Activated CD4-positive, alpha-beta T cell treated with anti-CD3 and anti-CD28 coated beads, Interleukin-2, amount 50 U/mL, for 24 hours (primary cell): ENCODE results near the gene ERCC4.
"Not testable (repeated sequence)": the region's sequence is repeated elsewhere in the genome, so short reads cannot be mapped to it uniquely, and the experiment has no call there.

Experiments used
- DNase-seq, 2 donors: peaks; one replicate each; pipeline ENCODE4 v3.0.0-alpha.2; 2020; ENCODE audit warnings: low read depth in 1 of 2, low spot score in 1 of 2

The ERCC4 gene

DNA sequence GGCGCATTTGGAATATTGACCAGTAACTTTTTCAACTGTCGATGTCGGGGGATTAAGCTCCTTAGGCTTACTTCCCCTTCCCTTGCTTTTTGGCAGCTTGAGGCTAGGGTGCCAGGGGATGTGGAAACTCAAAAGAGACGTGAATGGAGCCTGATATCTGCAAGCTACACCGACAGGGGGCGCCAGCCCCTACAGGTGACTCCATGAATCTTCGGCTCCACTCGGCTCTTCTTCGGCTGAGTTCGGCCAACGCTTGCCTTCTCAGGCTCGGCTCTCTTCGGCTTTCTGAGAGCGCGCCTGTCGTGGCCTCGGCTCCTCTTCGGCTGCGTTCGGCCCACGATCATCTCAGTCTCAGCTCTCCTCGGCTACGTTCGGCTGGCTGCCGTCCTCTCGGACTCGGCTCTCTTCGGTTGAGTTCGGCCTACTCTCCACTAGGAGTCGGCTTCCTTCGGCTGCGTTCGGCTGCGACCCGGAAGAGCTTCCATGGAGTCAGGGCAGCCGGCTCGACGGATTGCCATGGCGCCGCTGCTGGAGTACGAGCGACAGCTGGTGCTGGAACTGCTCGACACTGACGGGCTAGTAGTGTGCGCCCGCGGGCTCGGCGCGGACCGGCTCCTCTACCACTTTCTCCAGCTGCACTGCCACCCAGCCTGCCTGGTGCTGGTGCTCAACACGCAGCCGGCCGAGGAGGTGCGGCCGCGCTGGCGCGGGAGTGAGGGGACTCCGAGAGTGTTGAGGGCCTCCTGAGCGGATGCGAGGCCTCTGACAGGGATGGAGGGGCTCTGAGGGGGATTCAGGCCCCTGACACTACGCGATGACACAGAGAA, at the start of gene ERCC4:
Gene ERCC4 (plus strand): TSS at position 472 of the 827 bp plus-strand sequence. CDS start 12 bp downstream, at position 484.
- DNase-seq, result peak; percentile 92 to 99

DNA sequence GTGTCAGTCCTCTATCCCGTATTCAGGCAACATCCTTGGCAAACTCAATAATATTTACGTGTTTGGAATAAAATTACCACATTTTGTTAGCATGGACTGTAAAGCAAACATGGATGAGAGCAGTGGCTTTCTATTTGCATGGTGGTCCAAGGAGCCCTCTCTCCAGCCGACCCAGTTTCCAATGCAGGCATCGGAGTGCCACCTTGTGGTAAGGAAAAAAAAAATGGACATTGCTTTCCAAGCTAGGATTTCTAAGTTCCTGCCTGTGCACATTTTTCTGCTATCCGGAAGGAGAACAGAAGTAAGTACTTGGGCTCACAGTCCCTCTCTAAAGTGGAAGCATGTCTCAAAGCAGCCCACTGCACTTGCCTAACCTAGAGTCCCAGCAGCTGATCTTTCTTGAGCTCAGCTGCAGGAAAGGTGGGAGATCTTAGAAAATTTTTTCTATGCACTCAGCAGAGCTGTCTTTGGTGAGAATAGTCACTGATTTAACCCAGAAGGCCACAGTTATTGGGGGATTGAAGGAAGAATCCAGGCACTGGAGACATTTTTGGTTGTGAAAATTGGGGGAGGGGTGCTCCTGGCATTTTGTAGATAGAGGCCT, 46.0 kb upstream of the ERCC4 start:
- DNase-seq, result no peak

DNA sequence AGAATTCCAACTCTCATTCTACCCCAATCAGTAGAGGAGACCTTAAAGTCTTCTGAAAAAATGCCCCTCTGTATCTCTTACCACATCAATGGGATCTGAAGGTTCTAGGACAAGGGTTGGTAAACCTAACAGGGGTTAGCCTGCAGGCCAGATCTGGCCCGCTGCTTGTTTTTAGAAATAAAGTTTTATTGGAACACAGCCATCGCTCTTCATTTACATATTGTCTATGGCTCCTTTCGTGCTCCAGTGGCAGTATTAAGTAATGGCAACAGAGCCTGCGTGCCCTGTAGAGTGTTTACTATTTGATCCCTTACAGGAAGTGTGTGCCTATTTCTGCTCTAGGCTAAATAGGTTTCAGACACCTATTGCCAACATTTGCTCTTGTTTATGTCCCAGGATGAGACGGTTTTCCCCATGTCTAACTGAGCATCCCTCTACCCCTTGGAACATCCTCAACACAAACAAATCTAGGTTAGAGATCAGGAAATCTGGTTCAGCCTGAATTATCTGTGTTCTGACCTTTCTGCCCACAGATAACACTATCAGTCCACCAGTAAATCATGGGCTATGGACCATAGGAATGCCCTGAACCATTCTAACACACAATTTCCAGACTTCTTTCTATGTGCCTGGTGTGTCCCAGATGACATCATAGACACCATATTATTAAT, 44.2 kb upstream of the ERCC4 start:
- no peak for DNase-seq

DNA sequence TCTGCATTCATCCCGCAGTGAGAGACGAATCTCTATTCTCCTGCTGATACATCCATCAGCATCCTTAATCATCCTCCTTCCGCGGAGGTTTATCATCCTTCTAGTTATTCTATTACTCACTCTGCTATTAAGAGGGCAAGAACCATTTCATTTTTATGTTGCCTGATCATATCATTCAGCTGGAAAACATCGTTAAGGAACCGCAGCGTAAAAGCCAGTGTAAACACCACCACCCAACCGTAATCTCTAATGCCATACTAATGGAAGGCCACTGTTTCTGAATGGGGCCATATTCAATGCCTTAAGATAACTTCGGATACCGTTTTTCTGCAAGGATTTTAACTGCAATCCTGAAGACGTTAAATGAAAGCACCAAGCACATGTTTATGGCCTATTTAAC, 36.7 kb upstream of the ERCC4 start:
- no peak for DNase-seq

DNA sequence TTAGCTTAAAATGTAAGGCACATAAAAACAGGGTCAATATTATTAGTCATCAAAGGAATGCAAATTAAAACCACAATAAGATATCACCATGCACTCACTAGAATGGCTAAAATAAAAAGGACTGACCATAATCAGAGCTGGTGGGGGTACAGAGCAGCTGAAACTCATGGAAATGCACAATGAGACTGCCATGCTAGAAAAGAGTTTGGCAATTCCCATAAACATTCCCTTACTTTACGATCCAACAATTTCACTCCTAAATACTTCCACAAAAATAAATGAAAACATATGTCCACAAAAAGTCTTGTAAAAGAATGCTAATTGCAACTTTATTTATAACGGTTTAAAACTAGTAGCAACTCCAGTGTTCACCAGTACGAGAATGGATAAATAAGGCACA, 36.1 kb upstream of the ERCC4 start:
- no peak for DNase-seq

DNA sequence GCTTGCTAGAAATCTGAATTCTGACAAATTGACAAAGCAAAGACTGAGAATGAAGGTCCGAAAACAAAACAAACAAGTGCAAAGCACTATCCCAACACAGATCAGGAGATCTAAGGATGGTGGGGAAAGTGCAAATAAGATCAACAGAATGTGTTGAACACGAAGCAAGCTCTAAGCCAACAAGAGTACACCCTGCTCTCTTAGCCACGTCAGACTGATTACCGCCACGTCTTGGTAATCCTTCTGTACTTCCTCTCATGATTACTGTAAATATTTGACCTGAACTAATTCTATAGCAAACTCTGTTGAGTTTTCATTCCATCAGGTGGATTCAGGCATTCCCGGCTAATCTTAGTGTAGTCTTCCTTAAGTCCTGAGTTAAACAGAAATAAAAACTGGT, 34.3 kb upstream of the ERCC4 start:
- DNase-seq, result no peak

DNA sequence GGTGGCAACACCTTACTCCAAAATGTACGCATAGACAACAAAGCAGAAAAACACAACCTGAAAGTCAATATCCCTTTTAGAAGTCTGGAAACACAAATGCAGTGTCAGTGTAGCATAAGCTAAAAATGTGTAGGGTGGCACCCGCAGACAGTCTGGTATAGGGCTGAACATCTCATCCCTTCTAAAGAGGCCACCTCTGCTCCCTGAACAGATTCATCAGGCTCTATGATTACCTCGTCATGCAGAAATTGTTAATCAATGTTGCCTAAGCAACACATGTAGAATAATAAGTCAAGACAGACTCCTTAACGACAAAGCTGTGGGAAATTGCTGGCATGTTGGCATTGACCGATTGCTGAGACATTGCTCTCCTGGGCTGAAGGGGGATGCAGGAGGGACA, 33.3 kb upstream of the ERCC4 start:
- no peak for DNase-seq

DNA sequence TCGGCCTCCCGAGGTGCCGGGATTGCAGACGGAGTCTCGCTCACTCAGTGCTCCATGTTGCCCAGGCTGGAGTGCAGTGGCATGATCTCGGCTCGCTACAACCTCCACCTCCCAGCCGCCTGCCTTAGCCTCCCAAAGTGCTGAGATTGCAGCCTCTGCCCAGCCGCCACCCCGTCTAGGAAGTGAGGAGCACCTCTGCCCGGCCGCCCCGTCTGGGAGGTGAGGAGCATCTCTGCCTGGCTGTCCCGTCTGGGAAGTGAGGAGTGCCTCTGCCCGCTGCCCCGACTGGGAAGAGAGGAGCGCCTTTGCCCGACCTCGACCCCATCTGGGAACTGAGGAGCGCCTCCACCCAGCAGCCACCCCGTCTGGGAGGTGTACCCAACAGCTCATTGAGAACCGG, 30.6 kb upstream of the ERCC4 start:
- not testable (repeated sequence) for DNase-seq

DNA sequence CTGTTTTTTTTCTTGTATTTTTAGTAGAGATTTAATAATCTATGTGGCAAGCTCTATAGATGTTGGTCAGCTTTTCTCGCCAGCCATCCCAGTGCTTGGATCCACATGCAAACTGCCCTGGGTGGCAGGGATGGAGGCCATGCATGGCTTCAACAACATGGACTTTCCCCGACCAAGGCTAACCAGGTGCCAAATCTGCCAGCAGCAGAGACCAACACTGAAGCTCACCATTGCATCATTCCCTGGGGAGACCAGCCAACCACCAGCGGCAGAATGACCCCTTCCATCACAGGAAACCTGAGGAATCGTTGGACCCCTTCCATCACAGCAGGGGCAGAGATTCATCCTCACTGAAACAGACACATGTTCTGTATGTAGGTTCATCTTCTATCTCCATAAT, 27.7 kb upstream of the ERCC4 start:
- no peak for DNase-seq

DNA sequence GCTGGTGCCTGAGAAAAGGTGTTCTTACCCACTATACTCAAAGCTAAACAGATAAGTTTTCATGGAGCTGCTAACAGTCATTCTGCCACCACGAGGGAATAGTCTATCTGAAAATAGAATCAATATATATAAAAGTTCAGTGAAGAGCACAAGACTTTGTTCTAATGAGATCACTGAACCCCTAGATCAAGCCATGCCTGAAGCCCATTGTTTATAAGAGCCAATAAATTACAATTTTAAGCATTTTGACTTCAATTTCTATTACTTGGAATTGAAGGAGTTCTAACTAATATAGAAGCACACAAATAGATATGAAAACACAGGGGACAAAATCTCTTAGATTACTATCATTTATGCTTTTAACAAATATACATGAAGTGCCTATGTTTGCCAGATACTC, 24.4 kb upstream of the ERCC4 start:
- no peak for DNase-seq

DNA sequence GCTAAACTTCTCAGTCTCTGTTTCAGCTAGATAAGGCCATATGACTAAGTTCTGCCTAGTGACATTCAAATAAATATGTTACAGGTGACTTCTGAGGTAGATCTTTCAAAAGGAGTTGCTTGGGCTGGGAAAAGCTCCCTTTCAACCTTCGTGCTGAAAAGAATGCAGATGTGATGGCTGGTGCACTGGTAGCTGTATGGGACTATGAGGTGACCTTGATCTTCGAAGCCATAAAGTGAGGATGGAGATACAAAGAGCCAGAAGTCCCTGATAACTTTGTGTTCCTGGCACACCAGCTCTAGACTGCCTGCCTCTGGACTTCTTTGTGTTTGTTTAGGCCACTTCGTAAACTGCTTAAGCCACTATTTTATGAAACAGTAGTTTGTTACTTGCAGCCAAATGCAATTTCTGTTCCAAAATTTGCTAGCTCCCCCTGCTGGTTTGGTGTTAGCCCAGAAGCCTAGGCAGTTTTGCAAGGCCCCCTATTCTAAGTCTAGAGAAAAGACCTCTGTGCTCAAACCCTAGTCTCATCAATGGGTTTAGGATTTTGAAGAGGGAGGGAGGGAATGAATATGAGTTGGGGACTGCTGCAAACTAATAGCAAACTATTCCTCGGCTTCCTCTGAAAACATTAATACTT, 23.3 kb upstream of the ERCC4 start:
- no peak for DNase-seq

DNA sequence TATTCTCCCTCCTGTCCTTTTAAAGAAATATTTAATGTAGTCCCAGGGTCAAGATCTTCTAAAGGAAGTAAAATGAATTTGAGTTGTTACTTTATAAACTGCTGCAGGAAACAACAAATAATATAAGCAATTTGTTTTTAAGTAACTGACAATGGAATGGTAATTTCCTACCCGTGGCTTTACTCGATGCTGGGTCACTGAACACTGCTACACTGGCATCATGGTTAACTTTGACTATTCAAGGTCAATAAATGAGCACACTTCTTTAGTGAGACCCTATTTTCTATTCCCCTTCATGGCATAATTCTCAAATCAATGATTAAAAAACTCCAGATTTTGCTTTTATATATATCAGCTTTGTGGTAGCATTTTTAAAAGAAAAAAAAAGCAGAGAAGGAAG, 22.1 kb upstream of the ERCC4 start:
- no peak for DNase-seq

DNA sequence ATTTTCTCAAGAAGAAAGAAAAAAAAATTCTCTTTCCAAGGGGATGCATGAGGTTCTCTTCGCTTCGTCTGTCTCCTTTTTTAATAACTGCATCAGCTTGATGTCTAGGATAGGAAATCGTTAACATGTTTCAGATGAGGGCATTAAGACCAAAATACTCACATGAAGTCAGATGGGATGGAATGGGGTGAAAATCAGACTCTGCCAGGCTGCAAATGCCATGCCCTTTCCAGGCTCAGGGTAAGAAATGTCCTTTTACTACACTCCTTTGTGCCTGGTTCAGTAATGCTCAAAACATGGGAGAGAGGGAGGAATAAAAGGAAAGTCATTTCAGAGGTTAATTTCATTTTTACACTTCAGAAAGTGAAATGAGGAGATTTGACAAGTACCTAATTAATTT, 21.7 kb upstream of the ERCC4 start:
- DNase-seq, result no peak

DNA sequence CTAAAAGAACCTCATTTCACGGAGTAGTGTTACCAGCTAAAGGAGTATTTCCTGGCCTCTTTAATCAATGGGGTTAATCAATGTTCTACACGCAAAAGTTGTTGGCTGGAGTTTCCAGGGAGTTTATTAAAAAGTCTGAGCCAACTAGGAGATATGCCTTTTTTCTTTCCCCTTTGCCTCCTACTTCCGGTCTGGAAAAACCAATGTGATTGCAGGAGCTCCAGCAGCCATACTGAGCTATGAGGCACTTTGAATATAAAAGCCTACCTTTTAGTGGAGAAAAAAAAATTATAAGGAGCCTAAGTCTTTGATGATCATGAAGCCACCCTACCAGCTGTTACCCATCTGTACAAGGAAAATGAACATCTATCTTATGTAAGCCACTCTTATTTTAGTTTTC, 17.9 kb upstream of the ERCC4 start:
- no peak for DNase-seq

DNA sequence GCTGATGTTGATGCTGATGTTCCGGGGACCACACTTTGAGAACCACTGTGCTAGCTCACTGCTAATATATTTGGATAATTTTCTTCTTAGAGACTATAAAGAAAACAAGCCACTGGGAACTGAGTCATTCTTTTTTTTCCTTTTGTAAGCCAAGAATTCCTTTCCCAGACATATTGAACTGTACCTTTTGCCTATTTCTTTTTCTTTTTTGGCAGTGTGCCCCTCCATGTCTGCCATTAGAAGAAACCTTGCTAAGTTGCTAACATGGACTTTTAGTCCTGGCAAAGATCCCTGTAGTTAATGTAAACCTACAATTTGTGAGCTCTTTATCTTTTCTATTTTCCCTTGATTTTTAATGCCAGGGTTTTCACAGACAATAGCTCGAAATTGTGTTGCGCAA, 17.3 kb upstream of the ERCC4 start:
- DNase-seq, result no peak

DNA sequence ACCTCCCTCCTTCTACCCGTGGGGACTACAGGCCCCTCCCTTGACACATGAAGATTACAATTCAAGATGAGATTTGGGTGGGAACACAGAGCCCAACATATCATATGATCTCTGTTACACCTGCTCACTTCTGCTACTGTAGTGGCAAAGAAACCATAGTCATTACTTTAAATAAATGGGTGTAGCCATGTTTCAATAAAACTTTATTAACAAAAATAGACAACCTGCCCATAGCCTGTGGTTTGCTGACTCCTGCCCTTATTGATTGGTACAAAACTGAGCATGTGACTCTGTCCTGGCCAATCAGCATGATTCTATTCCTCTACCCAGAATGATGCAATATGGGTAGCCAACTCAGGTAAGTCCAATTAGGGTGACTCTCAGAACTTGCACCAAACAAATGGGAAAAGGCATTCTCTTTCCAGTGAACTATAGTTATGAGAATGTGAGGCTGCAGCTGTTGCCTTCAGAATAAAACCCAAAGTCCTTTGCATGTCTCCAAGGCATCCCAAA, 15.7 kb upstream of the ERCC4 start:
- DNase-seq, result no peak

DNA sequence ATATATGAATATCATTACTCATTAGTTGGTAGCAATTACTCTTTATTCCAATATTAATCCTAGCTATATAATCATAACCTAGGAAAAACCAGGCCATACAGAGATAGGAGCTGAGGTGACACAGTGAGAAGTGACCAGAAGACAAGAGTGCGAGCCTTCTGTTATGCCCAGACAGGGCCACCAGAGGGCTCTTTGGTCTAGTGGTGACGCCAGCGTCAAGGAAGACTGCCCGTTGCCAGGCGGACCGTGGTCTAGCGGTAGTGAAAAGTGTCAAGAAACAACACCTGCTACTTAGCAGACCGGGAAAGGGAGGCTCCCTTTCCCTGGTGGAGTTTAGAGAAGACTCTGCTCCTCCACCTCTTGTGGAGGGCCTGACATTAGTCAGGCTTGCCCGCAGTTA, 15.1 kb upstream of the ERCC4 start:
- DNase-seq, result not testable (repeated sequence)

DNA sequence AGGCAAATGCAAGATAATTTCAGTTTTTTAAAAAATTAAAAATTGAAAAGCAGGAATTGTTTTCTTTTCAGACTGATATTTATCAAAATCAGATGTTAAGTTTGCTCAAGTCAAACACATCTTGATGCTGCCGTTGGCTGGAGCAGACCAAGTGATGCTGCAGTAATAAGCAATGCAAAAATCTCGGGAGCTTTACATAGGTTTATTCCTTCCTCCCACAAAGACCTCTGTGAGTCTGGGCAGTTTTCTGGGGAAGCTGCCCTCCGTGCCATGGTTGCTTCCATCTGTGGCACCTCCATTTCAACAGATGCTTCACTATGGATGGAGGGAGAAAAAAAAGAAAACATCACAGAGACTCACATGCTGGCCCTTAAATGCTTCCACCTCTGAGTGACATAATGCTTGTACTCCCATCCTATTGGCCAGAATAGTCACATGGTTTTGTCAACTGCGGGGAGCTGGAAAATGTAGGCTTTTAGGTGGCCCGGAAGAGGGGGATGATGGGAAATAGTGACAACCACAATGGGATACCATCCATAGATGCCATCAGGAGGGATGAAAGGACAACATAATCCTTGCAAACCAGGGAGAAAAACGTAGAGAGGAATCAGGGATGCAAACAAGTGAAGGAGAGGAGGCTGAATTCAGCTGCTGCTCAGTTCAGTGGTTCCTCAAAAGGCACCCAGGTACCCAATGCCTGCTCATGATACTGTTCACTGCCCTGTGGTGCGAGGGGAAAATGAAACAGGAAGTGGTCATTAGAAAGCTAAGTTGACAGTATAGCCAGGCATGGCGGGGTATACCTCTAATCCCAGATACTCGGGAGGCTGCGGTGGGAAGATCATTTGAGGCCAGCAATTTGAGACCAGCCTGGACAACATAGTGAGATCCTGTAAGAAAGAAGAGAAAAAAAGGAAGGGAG, 13.5 kb upstream of the ERCC4 start:
- DNase-seq, result no peak

DNA sequence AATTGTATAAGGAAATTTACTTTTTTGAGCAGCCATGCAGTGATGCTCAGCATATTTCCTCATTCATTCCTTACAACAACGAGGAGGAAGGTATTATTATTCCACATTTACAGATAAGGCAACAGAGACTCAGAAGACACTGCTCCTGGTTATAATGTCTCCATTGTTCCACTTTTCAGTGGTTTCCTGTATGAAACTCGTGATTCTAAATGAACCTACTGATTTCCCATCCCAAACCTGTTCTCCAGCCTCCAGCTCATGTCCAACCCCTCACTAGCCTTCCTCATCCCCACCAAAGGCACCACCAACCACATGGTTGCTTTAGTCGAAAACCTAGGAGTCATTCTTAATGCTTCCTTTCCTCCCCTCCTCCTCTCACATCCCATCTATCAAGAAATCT, 12.5 kb upstream of the ERCC4 start:
- no peak for DNase-seq

DNA sequence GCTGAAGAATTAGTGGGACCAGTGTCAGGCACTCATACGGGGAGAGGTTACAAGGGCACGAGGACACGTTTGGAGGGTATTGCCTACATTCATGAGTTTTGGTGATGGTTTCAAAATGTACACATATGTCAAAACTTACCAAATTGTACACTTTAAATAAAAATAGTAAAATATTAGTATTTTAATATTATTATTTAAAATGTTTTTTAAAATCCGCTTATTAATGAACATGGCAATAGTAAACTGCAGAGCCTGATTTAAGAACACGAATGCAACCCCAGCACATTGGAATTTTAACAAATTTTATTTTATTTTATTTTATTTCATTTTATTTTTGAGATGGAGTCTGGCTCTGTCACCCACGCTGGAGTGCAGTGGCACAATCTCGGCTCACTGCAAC, 10.9 kb upstream of the ERCC4 start:
- no peak for DNase-seq

DNA sequence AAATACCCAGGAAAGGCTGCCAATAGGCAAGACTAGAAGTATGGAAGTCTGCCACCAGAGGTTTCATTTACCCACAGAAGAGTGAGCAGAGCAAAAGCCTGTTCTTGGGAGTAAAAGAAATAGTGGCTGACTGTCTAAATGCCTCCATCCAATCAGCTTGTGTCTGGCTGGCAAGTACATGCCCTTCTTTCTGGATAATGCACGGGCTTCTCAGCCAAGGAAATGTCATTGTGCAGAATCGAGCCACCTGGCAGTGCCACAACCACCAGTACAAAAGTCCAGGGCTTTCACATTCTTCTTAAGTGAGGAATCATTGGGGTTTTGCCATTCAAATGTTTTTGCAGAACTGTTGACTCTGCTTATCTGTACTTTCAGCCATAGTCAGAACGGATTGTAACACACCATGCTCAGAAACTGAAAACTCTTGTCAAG, 10.1 kb upstream of the ERCC4 start:
- DNase-seq, result no peak
